GM20000 (cell line): ENCODE measurements around the gene EGLN3.
"Not testable (repeated sequence)": the region's sequence is repeated elsewhere in the genome, so short reads cannot be mapped to it uniquely, and the experiment has no call there.

Experiments
- DNase-seq: peaks from one replicate; pipeline ENCODE4 v3.0.0; 2012; ENCODE audit warnings: low spot score
- CTCF ChIP-seq: IDR thresholded peaks from 2 replicates; pipeline ENCODE4 v1.5.1; 2012; ENCODE audit warnings: mild to moderate bottlenecking, control low read depth; ENCODE audit errors: extremely low read depth, missing control alignments

EGLN3 gene

GRCh38 chr14:33932576-33933345, 18.1 kb downstream of the EGLN3 start:
- no peak for TF ChIP-seq CTCF
- DNase-seq = no peak

- DNase-seq = no peak
- no peak for TF ChIP-seq CTCF
Observed at GRCh38 chr14:33932033-33932432, 18.8 kb downstream of the EGLN3 start.

- no peak for DNase-seq
- no peak for TF ChIP-seq CTCF
Observed at GRCh38 chr14:33931461-33931860, 19.4 kb downstream of the EGLN3 start.

- no peak for DNase-seq
- TF ChIP-seq CTCF = no peak
Observed at GRCh38 chr14:33930439-33930838, 20.4 kb downstream of the EGLN3 start.

GRCh38 chr14:33929799-33930408, 21.0 kb downstream of the EGLN3 start:
- TF ChIP-seq CTCF = no peak
- DNase-seq = no peak

GRCh38 chr14:33928895-33929294, 22.0 kb downstream of the EGLN3 start:
- TF ChIP-seq CTCF = no peak
- no peak for DNase-seq

- no peak for TF ChIP-seq CTCF
- no peak for DNase-seq
Observed at GRCh38 chr14:33927944-33928343, 22.9 kb downstream of the EGLN3 start.

- not testable (repeated sequence) for DNase-seq
Observed at GRCh38 chr14:33926967-33927366, 23.9 kb downstream of the EGLN3 start.
